ENCODE measurements around the gene PARD3B. TPM values are rescaled to one million over a fixed set of nuclear protein-coding genes. Genes with fewer than 3 reads are reported as not detected.

PARD3B gene
- total RNA-seq, 1 donor from 2014 or later = 29.7 TPM

- no peak overlapping the region for H3K4me3 Mint-ChIP-seq (ENCODE audit: low read depth)
- peaks cover 4% of the 10 kb centered on the region for H3K36me3 Mint-ChIP-seq (ENCODE audit: insufficient read depth)
- TF ChIP-seq CTCF (IDR thresholded peaks at IDR 0.05; ENCODE audit: unreplicated experiment) = no peak
- no peaks in the 10 kb centered on the region for H3K27me3 Mint-ChIP-seq
- H3K27ac Mint-ChIP-seq = no peak overlapping the region
- peaks cover 18% of the 10 kb centered on the region for H3K4me1 Mint-ChIP-seq (ENCODE audit: low read depth)
- peaks cover 3% of the 10 kb centered on the region for H3K9me3 Mint-ChIP-seq (ENCODE audit: low read depth)
- DNase-seq (ENCODE audit: low spot score, unreplicated experiment) = no peak
Observed at GRCh38 chr2:205017381-205017780, 472.1 kb downstream of the PARD3B start.

GRCh38 chr2:205017912-205018311 is 472.6 kb downstream of the PARD3B start:
- Mint-ChIP-seq H3K4me3 (ENCODE audit: low read depth) (no peak overlapping the region), H3K27ac (no peak overlapping the region), H3K36me3 (ENCODE audit: insufficient read depth) (peaks cover 4% of the 10 kb centered on the region), H3K4me1 (ENCODE audit: low read depth) (peaks cover 18% of the 10 kb centered on the region), H3K9me3 (ENCODE audit: low read depth) (peaks cover 3% of the 10 kb centered on the region), H3K27me3 (no peaks in the 10 kb centered on the region)
- no peak for TF ChIP-seq CTCF (IDR thresholded peaks at IDR 0.05; ENCODE audit: unreplicated experiment)
- no peak for DNase-seq (ENCODE audit: low spot score, unreplicated experiment)

- H3K4me1 Mint-ChIP-seq (ENCODE audit: low read depth) = peaks cover 26% of the 10 kb centered on the region
Observed at GRCh38 chr2:205020673-205021072, 475.4 kb downstream of the PARD3B start.

GRCh38 chr2:205022841-205023240 is 477.6 kb downstream of the PARD3B start:
- Mint-ChIP-seq H3K27me3 (peaks cover 3% of the 10 kb centered on the region), H3K4me3 (ENCODE audit: low read depth) (no peak overlapping the region), H3K4me1 (ENCODE audit: low read depth) (peaks cover 21% of the 10 kb centered on the region), H3K9me3 (ENCODE audit: low read depth) (peaks cover 3% of the 10 kb centered on the region), H3K36me3 (ENCODE audit: insufficient read depth) (peaks cover 1% of the 10 kb centered on the region), H3K27ac (no peak overlapping the region)
- no peak for DNase-seq (ENCODE audit: low spot score, unreplicated experiment)
- TF ChIP-seq CTCF (IDR thresholded peaks at IDR 0.05; ENCODE audit: unreplicated experiment) = no peak

More at GRCh38 chr2:205020673-205021072, 475.4 kb downstream of the PARD3B start:
- H3K27ac Mint-ChIP-seq = no peak overlapping the region
- no peaks in the 10 kb centered on the region for H3K27me3 Mint-ChIP-seq
- H3K4me3 Mint-ChIP-seq (ENCODE audit: low read depth) = no peak overlapping the region
- H3K9me3 Mint-ChIP-seq (ENCODE audit: low read depth) = peaks cover 3% of the 10 kb centered on the region
- no peak for TF ChIP-seq CTCF (IDR thresholded peaks at IDR 0.05; ENCODE audit: unreplicated experiment)
- DNase-seq (ENCODE audit: low spot score, unreplicated experiment) = no peak
- peaks cover 4% of the 10 kb centered on the region for H3K36me3 Mint-ChIP-seq (ENCODE audit: insufficient read depth)

GRCh38 chr2:205024822-205025518 is 479.7 kb downstream of the PARD3B start:
- H3K27ac Mint-ChIP-seq = no peak overlapping the region
- H3K4me3 Mint-ChIP-seq (ENCODE audit: low read depth) = no peak overlapping the region
- peaks cover 3% of the 10 kb centered on the region for H3K9me3 Mint-ChIP-seq (ENCODE audit: low read depth)
- peaks cover 4% of the 10 kb centered on the region for H3K36me3 Mint-ChIP-seq (ENCODE audit: insufficient read depth)
- peaks cover 20% of the 10 kb centered on the region for H3K4me1 Mint-ChIP-seq (ENCODE audit: low read depth)
- no peak for DNase-seq (ENCODE audit: low spot score, unreplicated experiment)
- no peak for TF ChIP-seq CTCF (IDR thresholded peaks at IDR 0.05; ENCODE audit: unreplicated experiment)
- H3K27me3 Mint-ChIP-seq = peaks cover 3% of the 10 kb centered on the region

Data from progenitor cell of endocrine pancreas (in vitro differentiated cells).